ENCODE data around the gene SERPINB5. TPM values are rescaled to one million over a fixed set of nuclear protein-coding genes. Genes with fewer than 3 reads are reported as not detected.

Gene SERPINB5
- total and polyA plus RNA-seq, 2 of the 13 experiments (the other 11 are each of a cell fraction or from before 2014, with no cell fraction given), result not detected

GRCh38 chr18:63539904-63540510 lies 63.2 kb downstream of the SERPINB5 start:
- no peaks in the 10 kb centered on the region for H3K36me3 ChIP-seq (replicated peaks in 1 of 2; ENCODE audit: control insufficient read depth in 1 of 2, insufficient read depth in 2 of 2, low read length in 2 of 2)
- in situ Hi-C loops (cut with HindIII; ENCODE audit: extremely low pct_ligation_motif_present, low pct_unique_long_range_greater_than_20kb) (no loop called here), intact Hi-C loops (cut with micrococcal nuclease; ENCODE audit: unreplicated experiment) (no loop called here)
- whole genome bisulfite sequencing (ENCODE audit: low lambda C conversion rate), result 0% methylated on average over 3 of the region's 3 CpGs
- CTCF ChIA-PET (ENCODE audit: low intra/inter-chr PET ratio, low total read pairs), result no interaction called here
- no peaks in the 10 kb centered on the region for H4K20me1 ChIP-seq (ENCODE audit: insufficient read depth, low read length)
- ATAC-seq (no peak), FAIRE-seq (no peak), DNase-seq (ENCODE audit: low spot score) (no peak)
- H3K9me3 ChIP-seq (ENCODE audit: low read length), result no peaks in the 10 kb centered on the region
- H3K79me2 ChIP-seq (ENCODE audit: insufficient read depth, low read length), result no peaks in the 10 kb centered on the region
- BruUV-seq (replicated peaks), result no TSS peak
- H3K27me3 ChIP-seq (ENCODE audit: control insufficient read depth in 1 of 2, insufficient read depth in 2 of 2, low read length in 2 of 2), result no peaks in the 10 kb centered on the region
- POLR2A ChIA-PET, result no interaction called here
- H2AFZ ChIP-seq (ENCODE audit: low read length), result no peak overlapping the region
- H3K4me2 ChIP-seq (ENCODE audit: low read depth, low read length), result no peak overlapping the region
- no peak overlapping the region for H3K9ac ChIP-seq (ENCODE audit: insufficient read depth, low read depth, low read length)
- no peak overlapping the region for H3K27ac ChIP-seq (ENCODE audit: extremely low read length, insufficient read depth, low read length)
- H3K4me1 ChIP-seq (ENCODE audit: insufficient read depth, low read length), result no peaks in the 10 kb centered on the region
- H3K4me3 ChIP-seq (replicated peaks in 1 of 3; ENCODE audit: insufficient read depth in 1 of 3, low read depth in 2 of 3, low read length in 3 of 3), result no peak overlapping the region
- TF ChIP-seq ZNF333 (CRISPR knock-in tag; IDR thresholded peaks at IDR 0.05; ENCODE audit: borderline replicate concordance) (no peak), ZNF816 (CRISPR knock-in tag; IDR thresholded peaks at IDR 0.05; ENCODE audit: borderline replicate concordance) (no peak), YY1 (IDR thresholded peaks at IDR 0.05; ENCODE audit: insufficient read depth, insufficient replicate concordance, low read depth, low read length) (no peak), RBAK (CRISPR knock-in tag; IDR thresholded peaks at IDR 0.05) (no peak), ZNF670 (CRISPR knock-in tag; IDR thresholded peaks at IDR 0.05; ENCODE audit: borderline replicate concordance) (no peak), MXD4 (CRISPR knock-in tag; IDR thresholded peaks at IDR 0.05) (no peak), MAFK (conservative IDR thresholded peaks at IDR 0.05 in 1 of 2, IDR thresholded peaks at IDR 0.05 in 1 of 2; ENCODE audit: low read length in 2 of 2) (no peak), RBFOX2 (IDR thresholded peaks at IDR 0.05; ENCODE audit: low read depth, low read length) (no peak), KIAA2018 (CRISPR knock-in tag; IDR thresholded peaks at IDR 0.05; ENCODE audit: borderline replicate concordance) (no peak), FOXO1 (CRISPR knock-in tag; IDR thresholded peaks at IDR 0.05) (no peak), PRDM15 (CRISPR knock-in tag; IDR thresholded peaks at IDR 0.05) (no peak)
